Measurements from ENCODE around the gene ADAMTS8. TPM values are rescaled to one million over a fixed set of nuclear protein-coding genes. Genes with fewer than 3 reads are reported as not detected.

ADAMTS8 gene
- total and polyA plus RNA-seq, 2 donors (not counting 3 experiments of a cell fraction or from before 2014, with no cell fraction given): not detected

DNA sequence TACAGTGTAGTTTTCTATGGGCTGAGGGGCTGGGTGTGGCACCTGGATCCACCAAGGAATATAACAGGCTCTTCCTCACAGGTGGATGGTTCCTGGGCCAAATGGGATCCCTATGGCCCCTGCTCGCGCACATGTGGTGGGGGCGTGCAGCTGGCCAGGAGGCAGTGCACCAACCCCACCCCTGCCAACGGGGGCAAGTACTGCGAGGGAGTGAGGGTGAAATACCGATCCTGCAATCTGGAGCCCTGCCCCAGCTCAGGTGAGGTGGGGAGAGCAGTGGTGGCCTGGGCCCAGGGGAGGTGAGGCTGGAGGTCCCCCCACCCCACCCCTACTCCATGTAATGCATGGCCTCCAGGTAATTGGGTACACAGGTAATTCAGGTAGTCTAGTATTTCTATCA, 40.8 kb upstream of the ADAMTS8 start:
- Histone ChIP-seq H3K27ac (ENCODE audit: insufficient read depth, low read depth, low read length) (no peak overlapping the region), H3K9me3 (replicated peaks; ENCODE audit: control insufficient read depth, insufficient read depth, low read length) (no peaks in the 10 kb centered on the region), H3K4me3 (replicated peaks in 1 of 3; ENCODE audit: insufficient read depth in 1 of 3, low read depth in 1 of 3, low read length in 3 of 3) (no peak overlapping the region), H2AFZ (ENCODE audit: low read depth, low read length) (no peak overlapping the region), H3K79me2 (ENCODE audit: control insufficient read depth, insufficient read depth, low read length) (no peaks in the 10 kb centered on the region), H3K27me3 (ENCODE audit: control insufficient read depth in 2 of 2, insufficient read depth in 2 of 2, low read length in 2 of 2) (peaks cover 0 to 2% of the 10 kb centered on the region in 2 experiments), H3K4me1 (ENCODE audit: control insufficient read depth, extremely low read depth, insufficient read depth, low read length) (no peaks in the 10 kb centered on the region), H3K9ac (replicated peaks; ENCODE audit: extremely low read depth, insufficient read depth, low read length) (no peak overlapping the region), H3K36me3 (ENCODE audit: control insufficient read depth in 2 of 2, extremely low read depth in 1 of 2, insufficient read depth in 2 of 2, low read length in 2 of 2) (no peaks in the 10 kb centered on the region), H3K9me1 (replicated peaks; ENCODE audit: control insufficient read depth, extremely low read depth, insufficient read depth, low read length) (no peaks in the 10 kb centered on the region), H4K20me1 (replicated peaks; ENCODE audit: control insufficient read depth, extremely low read depth, insufficient read depth, low read length) (no peaks in the 10 kb centered on the region), H3K4me2 (ENCODE audit: insufficient read depth, low read length) (no peak overlapping the region)
- POLR2A ChIA-PET: no interaction called here
- dilution Hi-C loops (cut with MboI; ENCODE audit: extremely low pct_ligation_motif_present, low sequenced_read_pairs): no loop called here
- FAIRE-seq (no peak), DNase-seq (ENCODE audit: low read depth, low spot score) (no peak)
- BruUV-seq (replicated peaks): no TSS peak
- CTCF ChIA-PET: no interaction called here
- intact Hi-C loops (cut with micrococcal nuclease): no loop called here
- TF ChIP-seq POLR2A (IDR thresholded peaks at IDR 0.05; ENCODE audit: low read depth, low read length) (no peak), FOS (IDR thresholded peaks at IDR 0.05; ENCODE audit: borderline replicate concordance, insufficient read depth, low read length) (no peak), JUN (IDR thresholded peaks at IDR 0.05; ENCODE audit: borderline replicate concordance, insufficient read depth, insufficient read length, low read depth) (no peak), POLR2AphosphoS5 (IDR thresholded peaks at IDR 0.05; ENCODE audit: insufficient read depth, low read depth, low read length) (no peak)
- TF ChIP-seq, protein P1, sequence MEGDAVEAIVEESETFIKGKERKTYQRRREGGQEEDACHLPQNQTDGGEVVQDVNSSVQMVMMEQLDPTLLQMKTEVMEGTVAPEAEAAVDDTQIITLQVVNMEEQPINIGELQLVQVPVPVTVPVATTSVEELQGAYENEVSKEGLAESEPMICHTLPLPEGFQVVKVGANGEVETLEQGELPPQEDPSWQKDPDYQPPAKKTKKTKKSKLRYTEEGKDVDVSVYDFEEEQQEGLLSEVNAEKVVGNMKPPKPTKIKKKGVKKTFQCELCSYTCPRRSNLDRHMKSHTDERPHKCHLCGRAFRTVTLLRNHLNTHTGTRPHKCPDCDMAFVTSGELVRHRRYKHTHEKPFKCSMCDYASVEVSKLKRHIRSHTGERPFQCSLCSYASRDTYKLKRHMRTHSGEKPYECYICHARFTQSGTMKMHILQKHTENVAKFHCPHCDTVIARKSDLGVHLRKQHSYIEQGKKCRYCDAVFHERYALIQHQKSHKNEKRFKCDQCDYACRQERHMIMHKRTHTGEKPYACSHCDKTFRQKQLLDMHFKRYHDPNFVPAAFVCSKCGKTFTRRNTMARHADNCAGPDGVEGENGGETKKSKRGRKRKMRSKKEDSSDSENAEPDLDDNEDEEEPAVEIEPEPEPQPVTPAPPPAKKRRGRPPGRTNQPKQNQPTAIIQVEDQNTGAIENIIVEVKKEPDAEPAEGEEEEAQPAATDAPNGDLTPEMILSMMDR (IDR thresholded peaks at IDR 0.05; ENCODE audit: extremely low read depth in 1 of 2, insufficient read depth in 1 of 2, low read depth in 1 of 2, low read length in 2 of 2): no peak

DNA sequence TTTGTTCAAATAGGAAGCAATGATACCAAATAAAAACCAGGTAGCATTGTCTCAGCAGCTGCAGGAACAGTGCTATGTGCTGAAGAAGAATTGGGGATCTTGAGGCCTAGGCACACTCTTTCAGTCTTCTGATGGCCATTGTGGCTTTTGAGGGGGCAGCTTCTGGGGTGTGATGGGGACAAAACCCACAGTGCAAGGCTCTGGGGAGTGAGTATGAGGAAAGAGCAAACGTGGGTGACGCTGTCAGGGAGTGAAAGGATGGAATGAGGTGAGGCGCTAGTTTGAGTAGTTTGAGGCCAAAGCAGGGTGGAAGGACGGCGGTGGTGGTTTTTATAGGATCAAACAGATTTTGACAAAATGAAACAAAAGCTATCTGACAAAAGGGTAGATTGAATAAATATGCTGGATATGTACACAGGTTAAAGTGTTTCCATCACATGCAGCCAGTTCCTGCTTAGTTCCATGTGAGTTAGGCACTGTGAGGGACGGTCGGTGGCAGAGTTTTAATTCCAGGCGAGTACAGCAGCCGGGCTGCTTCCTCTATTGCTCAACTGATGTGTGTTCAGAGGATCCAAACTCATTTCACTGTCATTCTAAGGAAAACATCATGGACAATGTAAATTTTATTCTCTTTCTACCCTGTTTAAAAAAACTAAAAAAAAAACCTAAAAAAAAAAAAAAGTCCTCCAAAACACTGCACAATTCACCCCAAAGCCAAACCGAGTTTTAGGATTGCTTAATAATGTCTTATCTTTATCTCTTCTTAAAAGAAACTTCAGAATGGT, 38.9 kb upstream of the ADAMTS8 start:
- FAIRE-seq (no peak), DNase-seq (ENCODE audit: low read depth, low spot score) (no peak)
- ChIA-PET CTCF (no interaction called here), POLR2A (no interaction called here)
- Histone ChIP-seq H4K20me1 (replicated peaks; ENCODE audit: control insufficient read depth, extremely low read depth, insufficient read depth, low read length) (no peaks in the 10 kb centered on the region), H3K4me3 (replicated peaks in 1 of 3; ENCODE audit: insufficient read depth in 1 of 3, low read depth in 1 of 3, low read length in 3 of 3) (no peak overlapping the region), H3K9me3 (replicated peaks; ENCODE audit: control insufficient read depth, insufficient read depth, low read length) (no peaks in the 10 kb centered on the region), H3K4me2 (ENCODE audit: insufficient read depth, low read length) (no peak overlapping the region), H3K9me1 (replicated peaks; ENCODE audit: control insufficient read depth, extremely low read depth, insufficient read depth, low read length) (no peaks in the 10 kb centered on the region), H3K27me3 (ENCODE audit: control insufficient read depth in 2 of 2, insufficient read depth in 2 of 2, low read length in 2 of 2) (peaks cover 0 to 2% of the 10 kb centered on the region in 2 experiments), H3K4me1 (ENCODE audit: control insufficient read depth, extremely low read depth, insufficient read depth, low read length) (no peaks in the 10 kb centered on the region), H2AFZ (ENCODE audit: low read depth, low read length) (no peak overlapping the region), H3K79me2 (ENCODE audit: control insufficient read depth, insufficient read depth, low read length) (no peaks in the 10 kb centered on the region), H3K36me3 (ENCODE audit: control insufficient read depth in 2 of 2, extremely low read depth in 1 of 2, insufficient read depth in 2 of 2, low read length in 2 of 2) (no peaks in the 10 kb centered on the region), H3K27ac (ENCODE audit: insufficient read depth, low read depth, low read length) (no peak overlapping the region), H3K9ac (replicated peaks; ENCODE audit: extremely low read depth, insufficient read depth, low read length) (no peak overlapping the region)
- TF ChIP-seq FOS (IDR thresholded peaks at IDR 0.05; ENCODE audit: borderline replicate concordance, insufficient read depth, low read length) (no peak), POLR2AphosphoS5 (IDR thresholded peaks at IDR 0.05; ENCODE audit: insufficient read depth, low read depth, low read length) (no peak), JUN (IDR thresholded peaks at IDR 0.05; ENCODE audit: borderline replicate concordance, insufficient read depth, insufficient read length, low read depth) (no peak), GATA2 (IDR thresholded peaks at IDR 0.05; ENCODE audit: insufficient read depth, insufficient read length, low read depth, low read length) (no peak), POLR2A (IDR thresholded peaks at IDR 0.05; ENCODE audit: low read depth, low read length) (no peak), EZH2 (IDR thresholded peaks at IDR 0.05; ENCODE audit: borderline replicate concordance, low read depth, low read length, severe bottlenecking) (no peak), MYC (IDR thresholded peaks at IDR 0.05; ENCODE audit: low read depth, low read length) (no peak)
- TF ChIP-seq, protein P2, sequence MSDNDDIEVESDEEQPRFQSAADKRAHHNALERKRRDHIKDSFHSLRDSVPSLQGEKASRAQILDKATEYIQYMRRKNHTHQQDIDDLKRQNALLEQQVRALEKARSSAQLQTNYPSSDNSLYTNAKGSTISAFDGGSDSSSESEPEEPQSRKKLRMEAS (IDR thresholded peaks at IDR 0.05; ENCODE audit: insufficient read depth, insufficient read length): no peak
- TF ChIP-seq, protein P1 (IDR thresholded peaks at IDR 0.05; ENCODE audit: extremely low read depth in 1 of 2, insufficient read depth in 1 of 2, low read depth in 1 of 2, low read length in 2 of 2): no peak
- BruUV-seq (replicated peaks): no TSS peak
- intact Hi-C loops (cut with micrococcal nuclease): no loop called here
- dilution Hi-C loops (cut with MboI; ENCODE audit: extremely low pct_ligation_motif_present, low sequenced_read_pairs): no loop called here

Measured in endothelial cell of umbilical vein (primary cell).